ENCODE data around the gene ZNF423. TPM values are rescaled to one million over a fixed set of nuclear protein-coding genes. Genes with fewer than 3 reads are reported as not detected.
A peak's percentile ranks its signal among the peaks of the same experiment; 100 is the strongest.

Gene ZNF423
- total RNA-seq, 1 donor from 2014 or later = 49.8 TPM

- peaks cover 10% of the 10 kb centered on the region for H3K4me1 Mint-ChIP-seq (ENCODE audit: low read depth)
- H3K27ac Mint-ChIP-seq = peak overlapping the region; percentile 31
- DNase-seq (ENCODE audit: low spot score, unreplicated experiment) = no peak
- H3K27me3 Mint-ChIP-seq = no peaks in the 10 kb centered on the region
- TF ChIP-seq CTCF (IDR thresholded peaks at IDR 0.05; ENCODE audit: unreplicated experiment) = no peak
- H3K9me3 Mint-ChIP-seq (ENCODE audit: low read depth) = no peaks in the 10 kb centered on the region
- H3K4me3 Mint-ChIP-seq (ENCODE audit: low read depth) = no peak overlapping the region
- no peaks in the 10 kb centered on the region for H3K36me3 Mint-ChIP-seq (ENCODE audit: insufficient read depth)
Observed at GRCh38 chr16:49537924-49538459, 317.9 kb downstream of the ZNF423 start.

- H3K36me3 Mint-ChIP-seq (ENCODE audit: insufficient read depth) = no peaks in the 10 kb centered on the region
- DNase-seq (ENCODE audit: low spot score, unreplicated experiment) = no peak
- no peaks in the 10 kb centered on the region for H3K27me3 Mint-ChIP-seq
- H3K27ac Mint-ChIP-seq = peak overlapping the region; percentile 0
- TF ChIP-seq CTCF (IDR thresholded peaks at IDR 0.05; ENCODE audit: unreplicated experiment) = no peak
- peaks cover 23% of the 10 kb centered on the region for H3K4me1 Mint-ChIP-seq (ENCODE audit: low read depth)
- no peak overlapping the region for H3K4me3 Mint-ChIP-seq (ENCODE audit: low read depth)
- H3K9me3 Mint-ChIP-seq (ENCODE audit: low read depth) = no peaks in the 10 kb centered on the region
Observed at GRCh38 chr16:49534901-49535610, 320.9 kb downstream of the ZNF423 start.

- H3K4me3 Mint-ChIP-seq (ENCODE audit: low read depth) = no peak overlapping the region
Observed at GRCh38 chr16:49533422-49533821, 322.5 kb downstream of the ZNF423 start.

GRCh38 chr16:49532873-49533272 is 323.0 kb downstream of the ZNF423 start:
- DNase-seq (ENCODE audit: low spot score, unreplicated experiment) = no peak
- TF ChIP-seq CTCF (IDR thresholded peaks at IDR 0.05; ENCODE audit: unreplicated experiment) = no peak
- Mint-ChIP-seq H3K4me3 (ENCODE audit: low read depth) (no peak overlapping the region), H3K27me3 (no peaks in the 10 kb centered on the region), H3K27ac (no peak overlapping the region), H3K9me3 (ENCODE audit: low read depth) (no peaks in the 10 kb centered on the region), H3K4me1 (ENCODE audit: low read depth) (peaks cover 29% of the 10 kb centered on the region), H3K36me3 (ENCODE audit: insufficient read depth) (no peaks in the 10 kb centered on the region)

More at GRCh38 chr16:49533422-49533821, 322.5 kb downstream of the ZNF423 start:
- TF ChIP-seq CTCF (IDR thresholded peaks at IDR 0.05; ENCODE audit: unreplicated experiment) = no peak
- Mint-ChIP-seq H3K9me3 (ENCODE audit: low read depth) (no peaks in the 10 kb centered on the region), H3K27me3 (no peaks in the 10 kb centered on the region), H3K4me1 (ENCODE audit: low read depth) (peaks cover 25% of the 10 kb centered on the region), H3K27ac (no peak overlapping the region), H3K36me3 (ENCODE audit: insufficient read depth) (no peaks in the 10 kb centered on the region)
- DNase-seq (ENCODE audit: low spot score, unreplicated experiment) = no peak

GRCh38 chr16:49531931-49532840 is 323.7 kb downstream of the ZNF423 start:
- Mint-ChIP-seq H3K4me1 (ENCODE audit: low read depth) (peaks cover 29% of the 10 kb centered on the region), H3K27me3 (no peaks in the 10 kb centered on the region), H3K4me3 (ENCODE audit: low read depth) (no peak overlapping the region), H3K36me3 (ENCODE audit: insufficient read depth) (no peaks in the 10 kb centered on the region), H3K27ac (no peak overlapping the region), H3K9me3 (ENCODE audit: low read depth) (no peaks in the 10 kb centered on the region)
- no peak for TF ChIP-seq CTCF (IDR thresholded peaks at IDR 0.05; ENCODE audit: unreplicated experiment)
- DNase-seq (ENCODE audit: low spot score, unreplicated experiment) = no peak
